GM18502 (cell line): Measurements from ENCODE around the gene HSCB.
"Not testable (repeated sequence)": the region's sequence is repeated elsewhere in the genome, so short reads cannot be mapped to it uniquely, and the experiment has no call there.

Source experiments
- ATAC-seq: cut with Tn5 transposase; IDR thresholded peaks from one replicate; pipeline ENCODE4 v1.9.1; 2021; ENCODE audit warnings: mild to moderate bottlenecking; ENCODE audit not compliant: unreplicated experiment, poor library complexity

The HSCB gene

DNA sequence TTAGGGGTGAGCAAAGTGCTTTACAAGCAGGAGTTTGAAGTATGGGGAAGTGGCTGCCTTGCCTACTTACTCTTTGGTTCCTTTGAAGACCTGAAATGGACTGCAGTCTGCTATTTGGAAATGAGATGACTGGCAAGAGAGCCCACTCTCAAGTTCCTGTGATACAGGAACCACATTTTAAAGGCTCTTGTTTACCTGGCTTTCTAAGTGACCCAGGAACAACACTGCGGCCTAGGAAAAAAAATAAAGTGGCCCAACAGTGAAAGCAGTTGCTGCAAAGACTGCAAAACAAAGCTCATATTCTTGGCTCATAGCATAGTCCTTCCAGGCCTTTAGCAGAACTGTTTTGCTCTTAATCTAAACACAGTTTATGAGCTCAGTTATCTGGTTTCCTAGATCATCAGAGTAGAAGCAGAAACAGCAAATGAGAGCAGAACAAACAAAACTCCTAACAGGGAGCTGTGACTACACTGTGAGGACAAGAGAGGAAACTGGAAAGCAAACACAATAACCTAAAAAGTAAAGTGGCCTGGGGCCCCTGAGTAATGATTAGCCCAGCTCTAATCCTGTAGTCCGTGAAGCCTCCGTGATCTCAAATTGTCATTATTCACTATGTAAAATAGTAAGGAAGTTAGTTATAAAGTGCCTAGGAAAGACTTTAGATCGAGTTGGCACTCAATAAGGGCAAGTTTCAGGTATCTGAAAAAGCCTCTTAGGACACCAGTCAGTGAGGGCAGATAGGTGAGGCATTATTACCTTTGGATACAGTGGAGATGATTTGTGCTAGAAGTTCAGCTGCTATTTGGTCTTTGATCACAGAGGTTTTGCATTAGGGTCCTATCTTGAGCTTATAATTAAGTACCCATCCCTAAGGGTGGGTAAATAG, 42.2 kb downstream of the HSCB start:
- ATAC-seq, result no peak

DNA sequence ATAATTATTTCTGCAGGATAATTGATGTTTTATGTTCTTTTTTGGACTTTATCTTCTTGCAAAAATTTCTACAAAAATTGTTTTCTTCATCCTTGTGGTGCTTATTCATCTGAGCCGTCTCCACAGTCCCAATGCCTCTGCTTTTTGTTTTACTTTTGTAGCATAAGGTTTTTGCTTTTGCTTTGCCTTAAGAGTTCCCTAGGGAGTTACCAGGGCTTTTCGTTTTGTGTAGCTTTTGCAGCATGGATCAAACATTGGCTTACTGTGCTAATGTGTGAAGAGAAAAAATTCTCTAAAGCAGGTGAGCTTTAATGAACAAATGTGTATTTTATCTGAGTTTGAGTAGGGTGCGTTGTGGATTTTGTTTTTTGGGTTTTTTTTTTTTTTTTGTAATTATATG, 46.8 kb downstream of the HSCB start:
- no peak for ATAC-seq

DNA sequence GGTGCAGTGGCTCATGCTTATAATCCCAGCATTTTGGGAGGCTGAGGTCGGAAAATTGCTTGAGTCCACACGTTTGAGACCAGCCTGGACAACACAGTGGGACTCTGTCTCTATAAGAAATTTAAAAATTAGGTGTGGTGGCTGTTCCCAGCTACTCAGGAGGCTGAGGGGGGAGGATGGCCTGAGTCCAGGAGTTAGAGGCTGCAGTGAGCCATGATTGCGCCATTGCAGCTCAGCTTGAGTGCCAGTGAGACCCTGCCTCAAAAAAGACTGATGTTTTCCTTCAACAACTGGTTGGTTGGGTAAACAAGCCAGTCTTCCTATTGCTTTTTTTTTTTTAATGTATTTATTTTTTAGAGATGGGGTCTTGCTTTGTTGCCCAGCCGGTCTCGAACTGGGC, 49.3 kb downstream of the HSCB start:
- no peak for ATAC-seq

DNA sequence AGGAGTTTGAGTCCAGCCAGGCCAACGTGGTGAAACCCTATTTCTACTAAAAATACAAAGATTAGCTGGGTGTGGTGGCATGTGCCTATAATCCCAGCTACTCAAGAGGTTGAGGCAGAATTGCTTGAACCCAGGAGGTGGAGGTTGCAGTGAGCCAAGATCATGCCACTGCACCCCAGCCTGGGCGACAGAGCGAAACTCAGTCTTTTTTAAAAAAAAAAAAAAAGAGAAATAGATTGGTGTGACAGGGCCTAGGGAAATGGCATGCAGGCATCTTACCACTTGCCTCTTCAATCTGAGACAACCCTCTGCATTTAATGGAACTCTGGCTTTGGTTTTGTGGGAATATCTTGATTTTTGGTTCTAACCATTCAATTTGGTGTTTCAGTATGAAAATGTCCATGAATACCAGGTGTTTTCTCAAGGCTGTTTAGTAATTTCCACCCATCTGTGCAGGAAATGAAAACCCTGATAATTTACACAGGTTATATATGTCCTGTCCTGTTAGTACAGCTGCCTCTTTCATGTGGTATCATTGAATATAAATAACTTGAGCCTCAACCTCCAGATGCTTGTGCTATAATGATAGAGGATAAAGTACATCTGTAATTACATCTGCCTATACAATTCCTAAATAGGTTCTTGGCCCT, 50.1 kb downstream of the HSCB start:
- peak; percentile 68 for ATAC-seq

DNA sequence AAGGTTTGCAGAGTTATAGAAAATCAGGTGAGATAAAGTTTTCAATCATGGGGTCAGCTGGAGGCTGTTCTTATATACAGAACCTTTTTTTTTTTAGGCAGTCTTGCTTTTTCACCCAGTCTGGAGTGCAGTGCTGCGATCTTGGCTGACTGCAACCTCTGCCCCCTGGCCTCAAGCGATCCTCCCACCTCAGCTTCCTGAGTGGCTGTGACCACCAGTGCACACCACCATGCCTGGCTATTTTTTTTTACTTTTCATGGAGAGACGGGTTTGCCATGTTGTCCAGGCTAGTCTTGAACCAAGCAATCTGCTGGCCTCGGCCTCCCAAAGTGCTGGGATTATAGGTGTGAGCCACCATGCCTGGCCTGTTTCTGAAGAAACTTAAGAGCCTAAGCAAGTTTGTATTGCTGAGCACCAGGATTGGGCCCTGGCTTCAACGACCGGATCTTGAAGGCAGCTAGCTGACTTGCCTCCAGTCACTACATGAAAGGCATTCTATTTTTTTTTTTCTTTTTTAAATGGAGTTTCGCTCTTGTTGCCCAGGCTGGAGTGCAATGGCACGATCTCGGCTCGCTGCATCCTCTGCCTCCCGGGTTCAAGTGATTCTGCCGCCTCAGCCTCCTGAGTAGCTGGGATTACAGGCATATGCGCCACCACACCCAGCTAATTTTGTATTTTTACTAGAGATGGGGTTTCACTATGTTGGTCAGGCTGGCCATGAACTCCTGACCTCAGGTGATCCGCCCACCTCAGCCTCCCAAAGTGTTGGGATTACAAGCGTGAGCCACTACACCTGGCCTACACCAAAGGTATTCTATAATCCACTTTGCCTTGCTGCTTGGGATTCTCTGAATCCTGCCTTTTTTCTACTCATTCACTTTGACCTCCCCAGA, 50.9 kb downstream of the HSCB start:
- ATAC-seq, result peak; percentile 39

DNA sequence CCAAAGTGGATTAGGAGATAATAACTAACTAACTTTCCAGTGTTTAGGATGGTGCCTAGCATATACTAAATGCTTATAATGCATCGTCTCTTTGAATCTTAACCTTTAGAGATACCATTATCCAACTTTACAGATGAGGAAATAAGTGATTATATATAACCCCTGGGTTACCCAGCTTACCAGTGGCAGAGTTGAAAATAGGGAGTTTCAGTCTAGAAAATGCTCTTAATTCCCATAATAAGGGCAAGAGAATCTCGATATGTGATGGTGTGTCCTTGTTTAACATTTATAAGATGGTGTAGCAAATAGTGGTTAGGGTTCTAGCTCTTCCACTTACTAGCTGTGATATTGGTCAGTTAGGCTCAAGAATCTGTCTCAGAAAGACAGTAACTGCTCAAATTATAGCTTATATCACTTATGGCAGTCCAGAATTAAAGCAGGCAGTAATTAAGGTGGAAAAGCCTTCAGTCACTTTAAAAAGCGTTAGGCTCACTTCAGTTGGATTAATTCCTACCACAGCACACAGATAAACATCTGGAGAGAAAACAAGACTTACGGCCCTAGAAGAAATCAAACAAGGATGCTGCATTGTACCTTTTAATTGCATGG, 52.2 kb downstream of the HSCB start:
- no peak for ATAC-seq

DNA sequence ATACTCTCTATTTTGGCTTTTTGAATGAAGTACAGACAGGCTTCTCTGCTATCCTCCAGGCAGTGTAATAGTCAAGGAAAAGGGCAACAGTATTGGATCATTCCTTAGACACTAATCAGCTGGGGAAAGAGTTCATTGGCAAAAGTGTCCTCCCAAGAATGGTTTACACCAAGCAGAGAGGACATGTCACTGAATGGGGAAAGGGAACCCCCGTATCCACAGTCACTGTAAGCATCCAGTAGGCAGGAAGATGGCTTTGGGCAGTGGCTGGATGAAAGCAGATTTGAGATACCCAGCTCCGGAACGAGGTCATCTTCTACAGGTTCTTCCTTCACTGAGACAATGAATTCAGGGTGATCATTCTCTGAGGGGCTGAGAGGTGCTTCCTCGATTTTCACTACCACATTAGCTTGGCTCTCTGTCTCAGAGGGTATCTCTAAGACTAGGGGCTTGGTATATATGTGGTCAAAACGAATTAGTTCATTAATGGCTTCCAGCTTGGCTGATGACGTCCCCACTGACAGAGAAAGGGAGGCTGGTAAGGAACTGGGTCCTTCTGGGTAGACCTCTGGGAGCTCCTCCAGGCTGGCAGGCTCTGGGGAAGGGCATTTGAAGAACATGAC, 53.3 kb downstream of the HSCB start:
- ATAC-seq, result no peak

DNA sequence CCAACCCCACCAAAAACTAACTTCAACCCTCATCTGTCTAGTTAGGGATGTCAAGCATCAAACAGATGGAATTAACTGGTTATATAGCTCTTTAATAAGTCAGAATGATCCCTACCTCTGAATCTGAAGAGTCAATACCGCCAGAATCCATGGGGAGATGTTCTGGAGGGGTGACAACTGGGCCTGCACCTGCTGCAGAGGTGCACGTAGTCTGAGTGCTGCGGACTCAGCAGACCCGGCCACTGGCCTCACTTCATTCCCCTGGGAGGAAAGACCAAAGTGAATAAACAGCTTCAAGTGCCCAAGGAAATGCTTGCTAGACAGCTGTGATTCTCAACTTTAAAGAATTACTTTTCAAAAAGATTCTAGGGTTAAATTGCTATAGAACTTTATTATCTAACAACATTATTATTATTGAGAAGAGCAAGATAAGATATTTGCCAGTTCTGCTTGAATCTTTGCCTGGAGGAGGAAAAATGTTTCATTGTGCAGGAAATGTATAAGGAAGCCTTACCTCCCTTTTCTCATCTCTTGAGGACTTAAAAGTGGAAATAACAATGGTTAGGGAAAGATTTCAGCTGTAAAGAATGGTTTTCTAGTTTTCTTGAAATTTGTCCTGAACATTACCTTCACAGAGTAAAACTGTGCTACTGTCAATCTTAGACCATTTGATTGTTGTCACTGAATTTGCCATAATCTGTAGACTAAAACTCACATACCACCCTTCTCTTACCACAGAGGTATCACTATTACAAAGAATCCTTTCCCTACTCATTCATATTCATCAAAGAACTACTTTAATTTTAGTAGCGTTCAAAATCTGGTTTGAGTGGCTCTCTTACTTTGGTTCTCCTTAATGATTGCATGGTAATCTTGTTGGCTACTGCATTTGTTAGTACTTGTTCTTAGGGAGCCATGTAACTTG, 54.4 kb downstream of the HSCB start:
- ATAC-seq, result no peak

DNA sequence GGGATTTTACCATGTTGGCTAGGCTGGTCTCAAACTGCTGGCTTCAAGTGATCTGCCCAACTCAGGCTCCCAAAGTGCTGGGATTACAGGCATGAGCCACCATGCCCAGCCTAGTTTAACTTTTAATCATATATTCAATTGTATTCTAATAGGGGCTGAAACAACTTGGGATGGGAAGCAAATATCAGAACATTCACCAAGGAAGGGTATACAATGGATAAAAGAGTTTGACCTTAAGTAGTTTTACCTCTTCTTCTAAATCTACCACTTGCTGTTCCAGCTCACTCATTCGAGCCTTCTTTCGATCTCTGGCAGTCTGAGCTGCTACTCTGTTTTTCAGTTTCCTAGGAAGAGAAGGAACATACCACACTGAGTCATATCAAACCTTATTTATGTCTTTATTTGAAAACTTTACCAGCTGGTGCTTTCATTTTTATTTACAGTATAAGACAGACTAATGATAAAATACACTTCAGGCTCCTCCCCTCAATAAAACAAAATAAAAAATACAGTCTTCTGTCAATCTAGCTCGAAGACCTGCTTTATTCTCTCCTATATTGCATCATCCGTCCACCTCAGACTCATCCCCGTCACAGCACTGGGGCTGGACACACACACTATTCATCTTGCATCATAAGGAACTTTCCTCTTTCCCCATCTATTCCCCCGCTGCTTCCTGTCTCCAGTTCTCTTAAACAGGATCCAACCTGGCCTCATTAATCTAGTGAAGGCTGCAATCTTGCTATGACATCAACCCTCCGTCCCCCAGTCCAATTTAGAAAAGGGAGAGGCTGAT, 57.2 kb downstream of the HSCB start:
- ATAC-seq, result no peak

DNA sequence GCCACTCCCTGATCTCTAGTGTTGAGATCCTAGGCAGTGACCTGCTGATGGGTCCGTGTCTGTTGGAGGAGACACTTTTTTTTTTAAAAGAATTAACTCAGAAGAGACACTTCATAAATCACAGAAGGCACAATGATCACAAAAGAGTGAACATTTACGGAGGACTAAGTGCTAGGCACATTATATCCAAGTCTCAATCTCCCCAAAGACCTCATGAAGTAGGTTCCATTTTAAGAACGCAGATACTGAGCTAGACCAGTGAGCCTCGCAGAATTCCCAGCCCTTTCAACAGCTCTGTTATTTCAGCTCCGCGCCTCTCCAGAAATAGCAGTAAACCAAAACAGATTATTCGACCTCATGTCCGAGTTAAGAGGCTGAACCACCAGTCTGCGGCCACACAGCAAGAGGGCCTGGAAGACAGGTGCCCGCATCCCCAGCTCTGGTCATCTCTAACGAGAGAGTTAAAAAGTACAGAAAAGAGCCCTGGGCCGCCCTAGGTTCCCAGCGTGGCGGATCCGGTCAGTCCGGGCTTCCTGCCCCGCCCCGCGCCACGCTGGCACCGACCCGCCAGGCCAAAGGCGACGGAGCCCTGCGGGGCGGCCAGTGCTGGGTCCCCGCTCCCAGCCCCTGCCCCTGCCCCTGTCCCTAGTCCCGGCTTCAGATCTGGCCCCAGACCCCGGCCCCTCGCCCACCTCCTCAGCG, 57.9 kb downstream of the HSCB start:
- peak; percentile 34 for ATAC-seq

DNA sequence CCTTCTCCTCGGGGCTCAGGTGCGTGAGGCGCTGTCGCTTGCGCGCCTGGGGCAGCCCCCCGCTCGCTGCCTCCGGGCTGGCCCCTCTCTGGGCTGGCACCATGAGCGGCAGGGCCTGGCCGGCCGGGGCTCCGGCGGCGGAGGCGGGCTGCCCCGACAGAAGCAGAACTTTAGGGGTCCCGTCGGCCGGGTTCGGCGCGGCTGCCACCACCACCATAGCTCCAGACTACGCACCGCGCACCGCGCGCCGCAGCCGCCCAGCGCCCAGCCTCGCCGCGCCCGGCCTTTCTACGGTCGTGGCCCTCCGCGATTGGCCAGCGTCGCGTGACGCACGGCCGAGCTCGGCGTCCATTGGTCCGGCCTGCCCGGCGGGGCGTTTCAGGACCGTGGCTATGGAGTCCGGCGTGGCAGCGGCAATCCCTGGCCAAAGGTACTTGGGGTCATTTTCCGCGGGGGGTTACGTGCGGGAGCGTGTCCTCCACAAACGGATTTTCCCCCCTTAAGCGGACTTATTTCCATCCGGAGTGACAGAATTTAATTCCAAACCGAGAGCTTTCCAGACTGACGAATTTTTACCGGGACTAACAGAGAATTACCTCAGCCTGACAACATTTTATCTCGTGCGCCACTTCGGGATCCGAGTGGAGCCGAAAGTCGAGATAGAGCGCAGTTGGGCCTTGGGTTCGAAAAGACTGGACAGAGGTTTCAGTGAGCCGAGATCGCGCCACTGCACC, 58.6 kb downstream of the HSCB start, which contains the start of gene XBP1:
Gene XBP1, minus strand, starts transcription at position 262 of the 734 bp plus-strand sequence.
- peak; percentile 83 for ATAC-seq

DNA sequence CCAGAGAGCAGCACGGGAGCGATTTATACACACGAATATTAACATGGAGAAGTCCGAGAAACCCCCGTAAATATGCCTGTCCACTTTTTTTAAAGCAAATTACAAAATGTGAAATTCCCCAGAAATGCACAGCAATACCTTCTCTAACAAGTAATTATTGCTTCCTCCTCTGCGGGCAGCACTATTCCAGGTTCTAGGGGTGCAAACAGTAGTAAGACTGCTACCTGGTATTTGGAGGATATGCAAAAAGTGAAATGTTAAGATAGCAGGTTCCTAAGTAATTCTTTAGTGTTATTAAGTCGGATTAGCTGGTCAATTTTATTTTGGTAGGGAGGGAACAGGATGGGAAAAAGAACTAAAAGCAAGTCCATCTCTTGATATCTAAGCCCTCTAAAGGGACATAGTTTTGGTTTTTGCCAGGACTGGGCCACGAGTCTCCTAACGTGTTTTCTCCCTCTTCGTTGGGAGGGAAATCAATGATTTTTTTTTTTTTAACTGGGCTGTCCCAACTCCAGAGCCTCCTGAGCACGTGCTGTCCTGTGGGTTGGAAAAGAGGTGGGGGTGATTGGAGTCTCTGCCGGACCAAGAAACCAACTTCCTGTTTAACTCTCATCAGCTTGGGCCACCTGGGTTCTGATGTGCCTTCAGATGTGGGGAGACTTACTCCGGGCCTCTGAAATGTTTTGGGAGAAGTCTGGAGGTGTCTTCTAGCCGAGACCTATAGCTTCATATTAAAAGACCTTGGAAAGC, 60.2 kb downstream of the HSCB start:
- ATAC-seq, result no peak

DNA sequence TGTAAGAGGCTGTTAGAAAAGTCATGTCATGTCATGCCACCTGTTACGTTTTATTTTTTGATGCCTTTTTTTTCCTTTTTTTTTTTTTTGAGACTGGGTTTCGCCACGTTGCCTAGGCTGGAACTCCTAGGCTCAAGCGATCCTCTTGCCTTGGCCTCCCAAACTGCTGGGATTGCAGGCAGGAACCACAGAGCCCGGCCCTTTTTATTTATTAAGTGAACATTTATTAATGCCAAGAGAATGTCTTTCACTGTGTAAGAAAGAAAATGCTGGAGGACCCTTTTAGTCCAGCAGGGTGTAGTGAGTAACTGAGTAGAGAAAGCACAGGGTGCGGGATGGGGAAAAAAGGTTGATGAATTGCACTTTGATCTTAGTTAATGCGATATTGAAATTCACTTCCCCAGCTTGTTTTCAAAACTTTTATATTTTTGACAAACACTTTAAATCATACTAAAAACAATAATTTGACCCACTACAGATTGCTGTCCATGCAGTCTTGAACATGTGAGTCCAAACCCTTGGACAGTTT, 60.8 kb downstream of the HSCB start:
- ATAC-seq, result no peak

DNA sequence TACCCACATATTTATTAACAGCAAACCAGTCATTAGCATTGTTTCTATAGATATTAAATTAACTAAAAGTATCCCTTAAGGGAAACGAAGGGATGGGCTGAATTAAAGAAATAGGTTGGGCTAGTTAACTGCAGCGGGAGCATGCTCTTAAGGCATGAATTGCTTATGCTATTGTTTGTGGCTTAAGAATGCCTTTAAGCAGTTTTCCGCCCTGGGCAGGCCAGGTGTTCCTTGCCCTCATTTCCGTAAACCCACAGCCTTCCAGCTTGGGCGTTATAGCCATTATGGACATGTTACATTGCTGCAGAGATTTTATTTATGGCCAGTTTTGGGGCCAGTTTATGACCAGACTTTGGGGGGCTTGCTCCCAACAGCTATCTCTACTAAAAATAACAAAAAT, 63.6 kb downstream of the HSCB start:
- ATAC-seq, result not testable (repeated sequence)
